Measurements from ENCODE around the gene MSL3B.

The MSL3B gene

GRCh38 chr2:233831011-233831721 lies 37.0 kb downstream of the MSL3B start:
- Histone ChIP-seq H3K4me3 (no peak overlapping the region), H3K9ac (ENCODE audit: insufficient read depth in 1 of 2, low read length in 2 of 2) (no peak overlapping the region), H3K4me1 (ENCODE audit: control insufficient read depth in 5 of 5, insufficient read depth in 5 of 5, low read length in 5 of 5) (peaks cover 0 to 9% (median 0%) of the 10 kb centered on the region in 5 donors), H3K27ac (ENCODE audit: low read depth in 1 of 2, low read length in 1 of 2) (no peak overlapping the region), H3K27me3 (ENCODE audit: control insufficient read depth in 3 of 3, insufficient read depth in 3 of 3, low read length in 2 of 3) (no peaks in the 10 kb centered on the region), H3K36me3 (ENCODE audit: control insufficient read depth in 4 of 4, insufficient read depth in 4 of 4, low read length in 4 of 4) (peaks cover 0 to 4% (median 1%) of the 10 kb centered on the region in 4 donors), H3K9me3 (ENCODE audit: control insufficient read depth in 4 of 4, insufficient read depth in 3 of 4, low read length in 3 of 4) (no peaks in the 10 kb centered on the region)
- 72 to 85% methylated on average over 14 of the region's 14 CpGs for WGBS, 2 donors
- ATAC-seq (ENCODE audit: insufficient read depth, low FRiP score) (no peak), DNase-seq (no peak)
- TF ChIP-seq CTCF (IDR thresholded peaks at IDR 0.05; ENCODE audit: control extremely low read depth, extremely low read depth), result no peak

GRCh38 chr2:233830111-233830802 lies 37.9 kb downstream of the MSL3B start:
- Histone ChIP-seq H3K36me3 (ENCODE audit: control insufficient read depth in 4 of 4, insufficient read depth in 4 of 4, low read length in 4 of 4) (peaks cover 0 to 2% (median 0%) of the 10 kb centered on the region in 4 donors), H3K27me3 (ENCODE audit: control insufficient read depth in 3 of 3, insufficient read depth in 3 of 3, low read length in 2 of 3) (no peaks in the 10 kb centered on the region), H3K4me3 (no peak overlapping the region), H3K9ac (ENCODE audit: insufficient read depth in 1 of 2, low read length in 2 of 2) (no peak overlapping the region), H3K4me1 (ENCODE audit: control insufficient read depth in 5 of 5, insufficient read depth in 5 of 5, low read length in 5 of 5) (peaks cover 0 to 9% (median 0%) of the 10 kb centered on the region in 5 donors), H3K27ac (ENCODE audit: low read depth in 1 of 2, low read length in 1 of 2) (no peak overlapping the region), H3K9me3 (ENCODE audit: control insufficient read depth in 4 of 4, insufficient read depth in 3 of 4, low read length in 3 of 4) (no peaks in the 10 kb centered on the region)
- no peak for TF ChIP-seq CTCF (IDR thresholded peaks at IDR 0.05; ENCODE audit: control extremely low read depth, extremely low read depth)
- DNase-seq (no peak), ATAC-seq (ENCODE audit: insufficient read depth, low FRiP score) (no peak)
- 91 to 93% methylated on average over 6 of the region's 6 CpGs for WGBS, 2 donors

GRCh38 chr2:233829193-233830110 lies 38.7 kb downstream of the MSL3B start:
- WGBS, 2 donors, result 86 to 89% methylated on average over 15 of the region's 15 CpGs
- no peak for DNase-seq
- H3K9me3 ChIP-seq (ENCODE audit: control insufficient read depth in 4 of 4, insufficient read depth in 3 of 4, low read length in 3 of 4), result no peaks in the 10 kb centered on the region
- no peak for TF ChIP-seq CTCF (IDR thresholded peaks at IDR 0.05; ENCODE audit: control extremely low read depth, extremely low read depth)
- no peak overlapping the region for H3K4me3 ChIP-seq
- ATAC-seq (ENCODE audit: insufficient read depth, low FRiP score), result no peak
- peaks cover 0 to 9% (median 0%) of the 10 kb centered on the region in 5 donors for H3K4me1 ChIP-seq (ENCODE audit: control insufficient read depth in 5 of 5, insufficient read depth in 5 of 5, low read length in 5 of 5)
- no peak overlapping the region for H3K27ac ChIP-seq (ENCODE audit: low read depth in 1 of 2, low read length in 1 of 2)
- no peaks in the 10 kb centered on the region for H3K27me3 ChIP-seq (ENCODE audit: control insufficient read depth in 3 of 3, insufficient read depth in 3 of 3, low read length in 2 of 3)
- H3K9ac ChIP-seq (ENCODE audit: insufficient read depth in 1 of 2, low read length in 2 of 2), result no peak overlapping the region
- H3K36me3 ChIP-seq (ENCODE audit: control insufficient read depth in 4 of 4, insufficient read depth in 4 of 4, low read length in 4 of 4), result no peaks in the 10 kb centered on the region
